ENCODE results near the gene CDA. TPM values are rescaled to one million over a fixed set of nuclear protein-coding genes. Genes with fewer than 3 reads are reported as not detected.

Gene CDA
- total RNA-seq, 1 experiment from 2014 or later: 0.62 TPM

DNA sequence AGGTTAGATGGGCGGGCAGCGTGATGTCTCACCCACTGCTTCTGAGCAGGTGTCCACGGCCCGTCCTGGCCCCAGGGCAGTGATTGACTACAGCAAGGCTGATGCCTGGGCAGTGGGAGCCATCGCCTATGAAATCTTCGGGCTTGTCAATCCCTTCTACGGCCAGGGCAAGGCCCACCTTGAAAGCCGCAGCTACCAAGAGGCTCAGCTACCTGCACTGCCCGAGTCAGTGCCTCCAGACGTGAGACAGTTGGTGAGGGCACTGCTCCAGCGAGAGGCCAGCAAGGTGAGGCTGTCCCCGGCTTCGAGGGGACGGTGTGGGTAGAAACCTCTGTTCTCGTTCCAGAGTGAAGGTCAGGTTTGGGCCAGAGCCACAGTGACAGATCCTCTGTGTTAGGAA lies 60.0 kb downstream of the CDA start:
- TF ChIP-seq SIN3A (IDR thresholded peaks at IDR 0.05; ENCODE audit: borderline replicate concordance, insufficient read depth, low read depth, low read length) (no peak), POLR2AphosphoS5 (IDR thresholded peaks at IDR 0.05; ENCODE audit: low read depth, low read length) (no peak), TCF7L2 (IDR thresholded peaks at IDR 0.05; ENCODE audit: low read depth, low read length) (no peak)
- TF ChIP-seq, protein P1, sequence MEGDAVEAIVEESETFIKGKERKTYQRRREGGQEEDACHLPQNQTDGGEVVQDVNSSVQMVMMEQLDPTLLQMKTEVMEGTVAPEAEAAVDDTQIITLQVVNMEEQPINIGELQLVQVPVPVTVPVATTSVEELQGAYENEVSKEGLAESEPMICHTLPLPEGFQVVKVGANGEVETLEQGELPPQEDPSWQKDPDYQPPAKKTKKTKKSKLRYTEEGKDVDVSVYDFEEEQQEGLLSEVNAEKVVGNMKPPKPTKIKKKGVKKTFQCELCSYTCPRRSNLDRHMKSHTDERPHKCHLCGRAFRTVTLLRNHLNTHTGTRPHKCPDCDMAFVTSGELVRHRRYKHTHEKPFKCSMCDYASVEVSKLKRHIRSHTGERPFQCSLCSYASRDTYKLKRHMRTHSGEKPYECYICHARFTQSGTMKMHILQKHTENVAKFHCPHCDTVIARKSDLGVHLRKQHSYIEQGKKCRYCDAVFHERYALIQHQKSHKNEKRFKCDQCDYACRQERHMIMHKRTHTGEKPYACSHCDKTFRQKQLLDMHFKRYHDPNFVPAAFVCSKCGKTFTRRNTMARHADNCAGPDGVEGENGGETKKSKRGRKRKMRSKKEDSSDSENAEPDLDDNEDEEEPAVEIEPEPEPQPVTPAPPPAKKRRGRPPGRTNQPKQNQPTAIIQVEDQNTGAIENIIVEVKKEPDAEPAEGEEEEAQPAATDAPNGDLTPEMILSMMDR (IDR thresholded peaks at IDR 0.05): no peak
- TF ChIP-seq, protein P2, sequence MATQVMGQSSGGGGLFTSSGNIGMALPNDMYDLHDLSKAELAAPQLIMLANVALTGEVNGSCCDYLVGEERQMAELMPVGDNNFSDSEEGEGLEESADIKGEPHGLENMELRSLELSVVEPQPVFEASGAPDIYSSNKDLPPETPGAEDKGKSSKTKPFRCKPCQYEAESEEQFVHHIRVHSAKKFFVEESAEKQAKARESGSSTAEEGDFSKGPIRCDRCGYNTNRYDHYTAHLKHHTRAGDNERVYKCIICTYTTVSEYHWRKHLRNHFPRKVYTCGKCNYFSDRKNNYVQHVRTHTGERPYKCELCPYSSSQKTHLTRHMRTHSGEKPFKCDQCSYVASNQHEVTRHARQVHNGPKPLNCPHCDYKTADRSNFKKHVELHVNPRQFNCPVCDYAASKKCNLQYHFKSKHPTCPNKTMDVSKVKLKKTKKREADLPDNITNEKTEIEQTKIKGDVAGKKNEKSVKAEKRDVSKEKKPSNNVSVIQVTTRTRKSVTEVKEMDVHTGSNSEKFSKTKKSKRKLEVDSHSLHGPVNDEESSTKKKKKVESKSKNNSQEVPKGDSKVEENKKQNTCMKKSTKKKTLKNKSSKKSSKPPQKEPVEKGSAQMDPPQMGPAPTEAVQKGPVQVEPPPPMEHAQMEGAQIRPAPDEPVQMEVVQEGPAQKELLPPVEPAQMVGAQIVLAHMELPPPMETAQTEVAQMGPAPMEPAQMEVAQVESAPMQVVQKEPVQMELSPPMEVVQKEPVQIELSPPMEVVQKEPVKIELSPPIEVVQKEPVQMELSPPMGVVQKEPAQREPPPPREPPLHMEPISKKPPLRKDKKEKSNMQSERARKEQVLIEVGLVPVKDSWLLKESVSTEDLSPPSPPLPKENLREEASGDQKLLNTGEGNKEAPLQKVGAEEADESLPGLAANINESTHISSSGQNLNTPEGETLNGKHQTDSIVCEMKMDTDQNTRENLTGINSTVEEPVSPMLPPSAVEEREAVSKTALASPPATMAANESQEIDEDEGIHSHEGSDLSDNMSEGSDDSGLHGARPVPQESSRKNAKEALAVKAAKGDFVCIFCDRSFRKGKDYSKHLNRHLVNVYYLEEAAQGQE (IDR thresholded peaks at IDR 0.05; ENCODE audit: insufficient read depth in 1 of 2, low read depth in 2 of 2, low read length in 1 of 2): no peak
- no peaks in the 10 kb centered on the region for H3K27me3 ChIP-seq (ENCODE audit: control insufficient read depth, insufficient read depth, low read length)
- no TSS peak for BruUV-seq (replicated peaks)
- H3K27ac ChIP-seq (ENCODE audit: low read length): no peak overlapping the region
- H3K4me1 ChIP-seq (ENCODE audit: control insufficient read depth, insufficient read depth, low read length): no peaks in the 10 kb centered on the region
- POLR2A ChIA-PET: no interaction called here
- ATAC-seq (no peak), DNase-seq (ENCODE audit: low read depth, low spot score) (no peak)
- in situ Hi-C loops (cut with HindIII; ENCODE audit: low pct_unique_long_range_greater_than_20kb, low sequenced_read_pairs) (no loop called here), intact Hi-C loops (cut with micrococcal nuclease; ENCODE audit: unreplicated experiment) (no loop called here)
- CTCF ChIA-PET: no interaction called here
- H3K36me3 ChIP-seq (ENCODE audit: control insufficient read depth, insufficient read depth, low read length): peaks cover 8% of the 10 kb centered on the region
- H3K9me3 ChIP-seq (ENCODE audit: control insufficient read depth, insufficient read depth, low read depth, low read length): no peaks in the 10 kb centered on the region
- H3K4me3 ChIP-seq (ENCODE audit: low read depth in 2 of 2, low read length in 2 of 2): no peak overlapping the region

DNA sequence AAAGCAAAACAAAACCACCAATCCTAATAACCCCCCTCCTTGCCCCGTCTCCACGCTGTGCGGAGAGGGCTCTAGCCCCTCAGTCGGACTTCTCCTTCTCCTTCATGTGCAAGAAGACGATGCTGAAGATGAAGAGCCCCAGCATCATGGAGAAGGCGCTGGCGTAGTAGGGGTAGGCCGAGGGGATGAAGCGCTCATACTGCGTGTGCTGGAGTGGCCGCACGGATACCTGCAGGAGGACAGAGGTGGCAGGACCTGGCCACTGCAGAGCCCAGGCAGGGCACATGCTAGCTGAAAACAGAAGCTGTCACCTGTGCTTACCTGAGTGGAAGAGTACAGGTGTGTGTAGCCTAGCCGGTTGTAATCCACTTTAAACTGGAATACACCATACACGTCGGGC lies 63.4 kb downstream of the CDA start:
- Histone ChIP-seq H3K36me3 (ENCODE audit: control insufficient read depth, insufficient read depth, low read length) (peaks cover 25% of the 10 kb centered on the region), H3K27me3 (ENCODE audit: control insufficient read depth, insufficient read depth, low read length) (no peaks in the 10 kb centered on the region), H3K9me3 (ENCODE audit: control insufficient read depth, insufficient read depth, low read depth, low read length) (no peaks in the 10 kb centered on the region), H3K4me3 (ENCODE audit: low read depth in 2 of 2, low read length in 2 of 2) (no peak overlapping the region), H3K4me1 (ENCODE audit: control insufficient read depth, insufficient read depth, low read length) (no peaks in the 10 kb centered on the region), H3K27ac (ENCODE audit: low read length) (no peak overlapping the region)
- DNase-seq (ENCODE audit: low read depth, low spot score) (no peak), ATAC-seq (no peak)
- in situ Hi-C loops (cut with HindIII; ENCODE audit: low pct_unique_long_range_greater_than_20kb, low sequenced_read_pairs): no loop called here
- CTCF ChIA-PET: no interaction called here
- POLR2A ChIA-PET: no interaction called here
- BruUV-seq (replicated peaks): TSS peak; percentile 96
- no peak for TF ChIP-seq POLR2AphosphoS5 (IDR thresholded peaks at IDR 0.05; ENCODE audit: low read depth, low read length)
- no peak for TF ChIP-seq SIN3A (IDR thresholded peaks at IDR 0.05; ENCODE audit: borderline replicate concordance, insufficient read depth, low read depth, low read length)
- TF ChIP-seq TCF7L2 (IDR thresholded peaks at IDR 0.05; ENCODE audit: low read depth, low read length): no peak
- TF ChIP-seq, protein P2 (IDR thresholded peaks at IDR 0.05; ENCODE audit: insufficient read depth in 1 of 2, low read depth in 2 of 2, low read length in 1 of 2): no peak
- TF ChIP-seq, protein P1 (IDR thresholded peaks at IDR 0.05): no peak
- intact Hi-C loops (cut with micrococcal nuclease; ENCODE audit: unreplicated experiment): no loop called here

All from Panc1 (cell line).